NCI-H524 (cell line): Measurements from ENCODE around the gene SNX18.

Experiments used
- DNase-seq, 2 experiments: peaks; one replicate each; lab custom pipeline; 2025; lab: John Stamatoyannopoulos, UW

Gene SNX18

DNA sequence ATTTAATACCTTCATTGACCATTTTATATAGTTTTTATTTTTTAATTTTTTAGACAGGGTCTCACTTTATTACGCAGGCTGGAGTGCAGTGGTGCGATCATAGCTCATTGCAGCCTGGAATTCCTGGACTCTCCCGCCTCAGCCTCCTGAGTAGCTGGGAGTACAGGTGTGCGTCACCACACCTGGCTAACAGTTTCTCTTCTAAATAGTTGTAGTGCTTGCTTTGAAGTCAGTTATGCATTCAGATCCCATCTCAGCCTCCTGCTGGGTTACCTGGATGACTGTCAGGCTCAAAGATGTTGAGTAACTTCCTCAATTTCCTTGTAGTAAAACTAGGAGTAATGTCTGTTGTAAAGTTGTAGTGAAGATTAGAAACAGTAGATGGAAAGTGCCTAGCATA is 21.4 kb downstream of the SNX18 start:
- DNase-seq: no peak

DNA sequence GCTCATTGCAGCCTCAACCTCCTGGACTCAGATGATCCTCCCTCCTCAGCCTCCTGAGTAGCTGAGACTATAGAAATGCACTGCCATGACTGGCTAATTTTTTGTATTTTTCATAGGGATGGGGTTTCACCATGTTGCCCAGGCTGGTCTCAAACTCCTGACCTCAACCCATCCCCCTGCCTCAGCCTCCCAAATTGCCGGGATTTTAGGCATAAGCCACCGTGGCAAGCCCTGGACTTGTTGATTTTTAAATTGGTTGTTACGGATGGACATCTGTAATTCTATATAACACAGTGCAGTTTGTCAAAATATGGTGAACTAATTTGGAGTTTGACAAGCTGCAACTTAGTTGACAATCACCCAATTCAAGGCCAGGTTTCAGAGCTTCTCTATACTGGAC is 22.7 kb downstream of the SNX18 start:
- no peak for DNase-seq

DNA sequence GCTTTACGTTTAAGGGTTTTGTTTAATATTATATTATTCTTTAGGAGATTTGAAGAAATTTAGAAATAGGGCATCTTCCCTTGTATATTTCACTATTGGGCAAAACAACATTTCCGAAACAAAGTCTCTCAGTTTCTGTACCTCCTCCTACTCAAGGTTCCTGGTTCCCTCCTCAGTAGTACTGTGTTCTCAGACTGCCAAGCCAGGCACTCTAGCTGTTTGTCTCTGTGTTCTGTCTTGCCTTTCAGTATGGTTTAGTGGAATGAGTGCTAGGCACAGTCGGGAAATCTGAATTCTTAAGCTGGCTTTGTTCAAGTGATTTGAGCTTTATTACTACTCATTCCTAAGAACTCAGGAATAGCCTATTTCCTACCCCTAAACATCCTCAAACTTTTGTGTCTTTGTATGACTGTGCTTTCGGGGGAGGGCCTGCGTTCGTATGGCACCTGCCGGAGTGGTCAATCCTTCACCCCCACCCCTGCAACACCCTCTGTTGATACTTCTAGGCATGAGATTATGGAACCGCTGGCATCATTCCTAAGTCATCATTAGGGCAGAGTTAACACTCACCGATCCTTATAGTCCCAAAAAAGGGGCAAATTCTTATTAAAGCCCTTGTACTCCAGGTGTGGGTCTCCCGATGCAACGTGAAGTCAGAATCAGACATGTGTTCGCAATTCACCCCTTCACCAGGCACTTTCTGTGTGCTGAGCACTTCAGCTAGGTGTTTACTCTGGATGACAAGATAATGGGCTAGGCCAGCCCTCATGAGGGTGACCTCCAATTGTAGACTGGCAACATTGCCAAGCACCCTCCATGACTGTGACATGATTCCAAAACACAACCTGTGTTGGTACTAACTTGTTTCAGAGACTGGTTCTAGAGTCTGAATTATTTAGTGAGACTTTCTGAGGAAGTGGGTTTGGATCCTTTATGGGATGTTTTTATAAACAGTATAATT is 24.5 kb downstream of the SNX18 start:
- no peak for DNase-seq

DNA sequence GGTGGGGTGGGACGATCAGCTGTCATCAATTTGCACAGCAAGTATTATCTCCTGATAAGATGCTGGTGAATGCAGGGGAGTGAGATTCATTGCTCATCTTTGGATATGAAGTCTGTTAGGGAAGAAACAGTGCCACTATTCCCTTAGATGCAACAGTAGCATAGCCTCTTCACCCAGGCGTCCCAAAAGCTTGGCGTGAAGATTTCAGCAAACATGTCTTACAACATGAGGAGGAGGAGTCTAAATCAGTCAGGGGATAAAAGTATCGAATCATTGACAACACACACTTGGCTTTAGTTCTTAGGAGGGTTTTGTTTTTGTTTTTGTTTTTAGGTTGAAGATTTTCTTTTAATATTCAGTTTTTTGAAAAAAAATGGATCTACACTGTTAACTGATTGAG is 26.5 kb downstream of the SNX18 start:
- DNase-seq: no peak

DNA sequence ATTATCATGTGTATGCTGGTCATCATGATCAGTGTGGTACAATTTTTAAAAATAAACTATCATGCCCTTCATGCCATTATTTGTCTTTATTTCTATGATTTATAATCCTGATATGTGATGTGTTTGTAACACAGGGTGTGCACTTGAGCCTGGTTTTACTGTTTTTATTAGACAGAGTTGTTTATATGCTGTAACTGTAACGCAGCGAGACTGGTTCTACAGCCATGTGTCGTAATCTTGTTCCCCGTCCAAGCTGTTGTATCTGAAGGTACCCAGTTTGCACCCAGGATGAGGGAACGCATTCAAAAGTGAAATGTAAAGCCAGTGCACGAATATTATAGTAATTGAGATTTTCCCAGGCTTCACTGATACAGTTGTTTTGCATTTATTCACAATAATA is 28.2 kb downstream of the SNX18 start:
- DNase-seq: no peak

DNA sequence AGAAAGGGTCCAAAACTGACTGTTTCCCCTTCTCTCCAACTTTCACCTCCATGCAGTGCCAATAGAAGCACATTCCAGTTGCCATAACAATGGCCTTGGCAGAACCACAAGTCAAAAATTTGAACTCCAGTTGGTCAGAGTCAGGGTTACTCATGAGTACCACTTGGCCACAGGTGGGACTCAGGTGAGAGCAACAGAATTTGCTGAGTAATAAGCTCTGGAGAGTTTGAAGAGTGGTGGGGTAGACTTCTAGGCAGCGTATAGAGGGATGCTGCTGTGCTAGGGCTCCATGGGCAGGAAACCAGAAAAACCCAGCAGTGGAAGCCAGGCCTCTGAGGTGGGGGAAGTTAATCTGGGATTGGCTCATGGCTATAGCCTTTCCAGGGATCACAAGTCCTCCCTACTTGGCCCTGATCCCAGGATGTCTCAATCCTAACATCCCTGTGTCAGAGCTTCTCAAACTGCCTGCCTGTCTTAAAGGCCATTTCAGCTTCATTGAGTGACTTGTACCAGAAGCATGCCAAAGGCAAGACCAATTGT is 30.2 kb downstream of the SNX18 start:
- no peak for DNase-seq

DNA sequence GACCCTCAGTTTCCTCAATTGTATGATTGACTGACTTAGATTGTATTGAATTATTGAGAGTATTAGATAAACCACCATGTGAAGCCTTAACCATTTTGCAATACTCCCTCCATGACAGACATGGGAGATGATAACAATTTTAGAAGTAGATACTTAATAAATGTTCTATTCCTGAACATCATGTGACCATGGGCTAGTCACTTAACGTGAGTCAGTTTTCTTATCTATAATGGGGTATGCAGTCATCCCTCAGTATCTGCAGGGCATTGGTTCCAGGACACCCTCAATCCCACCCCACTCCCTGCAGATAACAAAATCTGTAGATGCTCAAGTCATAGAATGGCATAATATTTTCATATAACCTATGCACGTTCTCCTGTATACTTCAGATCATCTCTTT is 31.0 kb downstream of the SNX18 start:
- DNase-seq: no peak

DNA sequence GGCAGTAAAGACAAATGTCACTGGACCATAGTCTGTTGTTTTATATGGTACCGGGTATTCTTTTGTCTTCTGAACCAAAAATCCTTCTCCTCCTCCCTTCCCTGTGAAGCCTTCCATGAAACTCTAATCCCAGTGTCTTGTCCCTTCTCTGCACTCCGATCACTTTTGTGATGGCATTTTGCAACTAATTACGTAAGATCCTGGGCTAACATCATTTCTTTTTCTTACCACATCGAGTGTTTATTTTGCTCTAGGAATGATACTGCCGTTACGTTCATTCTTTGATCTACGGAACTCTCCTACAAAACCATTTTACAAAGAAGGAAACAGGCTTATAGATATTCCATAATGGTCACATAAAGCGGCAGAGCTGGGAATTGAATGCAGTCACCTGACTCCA is 33.7 kb downstream of the SNX18 start:
- no peak for DNase-seq

DNA sequence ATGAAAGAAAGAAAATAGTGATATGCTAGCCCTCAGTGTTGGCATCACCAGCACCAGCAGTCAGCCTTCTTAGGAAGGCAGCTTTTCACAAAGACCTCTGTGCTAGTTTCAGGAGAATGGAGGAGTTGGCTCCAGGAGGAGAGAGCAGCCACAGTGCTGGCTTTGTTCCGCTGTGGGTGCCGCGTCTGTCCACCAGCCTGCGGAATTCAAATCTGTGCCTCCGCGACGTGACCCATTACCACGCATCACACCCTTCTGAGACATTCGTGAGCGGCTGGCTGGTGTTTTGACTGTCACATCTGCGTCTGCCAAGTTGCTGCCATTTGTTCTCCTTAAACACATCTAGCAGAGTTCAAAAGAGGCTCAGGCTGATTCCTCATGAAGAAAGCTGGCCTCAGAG is 34.4 kb downstream of the SNX18 start:
- no peak for DNase-seq

DNA sequence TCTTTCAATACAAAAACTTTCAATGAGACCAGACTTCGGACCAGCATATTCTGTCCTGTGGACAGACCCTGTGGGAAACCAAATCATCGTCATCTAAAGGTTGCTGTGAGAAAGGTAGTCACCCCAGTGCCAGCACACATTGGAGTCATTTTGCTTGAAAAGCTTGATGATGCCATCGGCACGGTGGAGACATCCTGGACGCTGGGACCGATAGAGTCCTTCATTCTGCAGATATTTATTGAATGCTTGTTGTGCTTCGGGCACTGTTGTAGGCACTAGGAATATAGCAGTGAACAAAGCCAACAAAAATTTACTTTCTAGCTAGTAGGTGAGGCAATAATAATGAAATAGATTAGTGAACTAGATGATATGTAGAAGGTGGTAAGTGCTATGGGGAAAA is 34.9 kb downstream of the SNX18 start:
- DNase-seq: no peak

DNA sequence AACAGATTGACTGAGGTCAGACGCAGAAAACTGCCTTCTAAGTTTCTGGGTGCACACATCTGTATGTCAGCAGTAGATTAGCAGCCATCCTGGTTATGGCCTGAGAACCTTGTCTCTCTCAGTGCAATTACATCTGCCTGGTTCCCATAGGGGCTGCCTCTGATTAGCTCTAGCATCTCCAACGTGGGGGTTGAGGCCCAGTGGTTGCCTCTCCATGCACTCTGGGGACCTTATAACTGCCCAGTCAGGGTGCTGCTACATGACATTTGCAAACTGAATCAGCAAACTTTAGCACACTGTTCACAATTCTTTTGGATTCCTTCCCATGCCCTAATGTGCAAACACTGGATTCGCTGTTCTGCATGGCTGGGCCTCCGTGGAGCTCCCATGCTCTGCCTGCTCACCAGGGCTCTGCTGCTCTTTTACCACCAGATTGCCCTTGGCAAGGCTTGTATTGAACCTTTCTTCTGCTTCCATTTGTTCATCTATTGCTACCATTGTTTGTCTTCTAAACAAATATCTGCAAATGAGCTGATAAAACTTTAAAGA is 36.2 kb downstream of the SNX18 start:
- no peak for DNase-seq

DNA sequence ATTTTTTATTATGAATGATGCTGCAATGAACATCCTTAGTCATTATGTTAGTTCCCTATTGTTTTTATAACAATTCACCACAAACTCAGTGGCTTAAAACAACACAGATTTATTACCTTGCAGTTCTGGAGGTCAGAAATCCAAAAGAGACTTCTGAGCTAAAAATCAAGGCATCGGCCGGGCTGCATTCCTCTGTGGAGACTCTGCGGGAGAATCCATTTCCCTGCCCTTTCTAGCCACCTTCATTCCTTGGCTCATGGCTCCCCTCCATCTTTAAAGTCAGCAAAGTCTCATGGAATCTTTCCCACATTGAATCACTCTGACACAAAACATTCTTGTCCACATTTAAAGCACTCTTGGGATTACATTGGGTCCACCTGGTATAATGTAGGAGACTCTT is 38.6 kb downstream of the SNX18 start:
- DNase-seq: no peak

DNA sequence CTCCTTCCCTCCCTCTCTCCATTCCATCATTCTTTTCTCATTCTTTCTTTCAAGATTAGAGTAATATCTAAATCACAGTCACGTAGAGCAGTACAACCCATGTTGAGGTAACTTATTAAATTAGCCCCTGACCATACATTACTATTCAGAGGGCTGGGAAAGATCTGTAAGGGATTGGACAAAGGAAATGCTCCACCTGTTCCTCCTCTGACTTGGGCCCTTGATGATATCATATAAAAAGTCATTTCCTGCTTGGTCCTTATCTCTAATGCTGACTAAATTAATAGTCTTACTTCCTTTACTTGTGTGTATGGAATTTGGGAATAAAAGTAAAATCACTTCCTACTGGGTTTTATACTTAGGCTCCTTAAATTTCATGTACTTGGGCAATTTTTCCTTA is 40.8 kb downstream of the SNX18 start:
- DNase-seq: no peak

DNA sequence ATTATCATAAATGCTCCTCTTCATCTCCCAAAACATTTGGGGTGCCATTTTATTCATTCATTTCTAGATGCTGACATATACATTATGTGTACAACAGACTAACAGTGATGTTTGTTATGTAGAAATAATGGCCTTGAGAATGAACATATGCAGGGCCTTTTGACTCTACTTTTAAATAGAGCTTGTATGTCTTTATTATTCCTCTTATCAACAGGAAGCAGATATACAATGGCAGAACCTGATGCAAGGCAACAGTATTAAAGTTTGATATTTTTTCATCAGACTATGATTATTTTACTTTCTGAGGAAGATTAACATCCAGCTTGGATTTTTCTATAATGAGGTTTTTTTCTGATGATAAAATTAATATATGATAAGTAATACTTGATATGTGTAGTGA is 44.1 kb downstream of the SNX18 start:
- no peak for DNase-seq

DNA sequence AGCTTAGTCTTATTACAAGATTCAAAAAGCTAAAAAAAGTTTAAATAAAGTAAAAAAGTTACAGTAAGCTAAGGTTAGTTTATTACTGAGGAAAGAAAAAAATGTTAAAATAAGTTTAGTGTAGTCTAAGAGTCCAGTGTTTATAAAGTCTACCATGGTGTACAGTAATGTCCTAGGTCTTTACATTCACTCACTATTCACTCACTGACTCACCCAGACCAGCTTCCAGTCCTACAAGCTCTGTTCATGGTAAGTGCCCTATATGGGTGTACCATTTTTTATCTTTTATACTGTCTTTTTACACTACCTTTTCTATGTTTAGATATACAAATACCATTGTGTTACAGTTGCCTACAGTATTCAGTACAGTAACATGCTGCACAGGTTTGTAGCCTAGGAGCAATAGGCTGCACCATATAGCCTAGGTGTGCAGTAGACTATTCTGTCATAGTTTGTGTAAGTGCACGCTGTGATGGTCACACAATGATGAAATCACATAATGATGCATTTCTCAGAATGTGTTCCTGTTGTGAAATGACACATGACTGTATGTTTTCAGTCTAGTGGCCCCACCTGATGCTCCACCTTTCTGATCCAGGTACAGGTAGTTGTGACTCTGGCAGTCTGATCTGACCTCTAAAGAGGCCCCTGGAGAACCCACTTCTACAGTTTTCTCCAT is 45.7 kb downstream of the SNX18 start:
- DNase-seq: no peak

DNA sequence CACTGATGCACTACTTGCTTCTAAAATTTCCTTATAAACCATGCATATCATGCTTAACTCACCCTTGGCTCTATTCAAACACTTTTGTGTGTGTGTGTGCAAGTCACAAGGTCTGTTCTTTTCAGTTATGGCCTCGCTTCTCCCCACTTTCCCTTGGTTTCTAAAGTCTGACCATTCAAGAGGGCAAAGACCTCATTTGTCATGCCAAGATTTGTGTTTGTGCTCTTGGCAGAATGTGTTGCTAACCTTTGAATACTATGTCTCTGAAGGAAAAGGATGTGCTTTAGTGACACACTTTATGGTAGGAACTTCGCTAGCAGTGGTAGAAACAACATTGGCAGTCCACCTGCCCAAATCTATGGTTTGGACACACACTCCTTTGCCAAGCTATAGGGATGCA is 50.4 kb downstream of the SNX18 start:
- no peak for DNase-seq

DNA sequence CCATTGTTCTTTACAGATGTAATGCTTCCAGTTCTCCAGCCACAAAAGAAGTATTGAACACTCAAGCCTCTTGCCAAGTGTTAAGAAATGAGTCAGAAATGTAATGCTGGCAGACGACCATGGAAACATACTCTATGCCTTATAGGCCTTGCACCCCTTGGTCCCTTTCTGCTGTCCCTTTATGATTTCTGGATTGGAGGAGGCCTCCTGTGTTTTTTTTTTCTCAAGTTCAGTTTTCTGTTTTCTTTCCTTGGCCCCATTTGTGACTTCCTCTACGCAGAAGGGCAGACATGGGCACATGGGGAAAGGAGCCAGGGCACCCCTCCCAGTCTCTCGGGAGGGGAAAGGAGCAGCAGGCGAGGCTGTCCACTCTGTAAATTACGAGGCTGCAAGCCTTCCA is 53.4 kb downstream of the SNX18 start:
- no peak for DNase-seq

DNA sequence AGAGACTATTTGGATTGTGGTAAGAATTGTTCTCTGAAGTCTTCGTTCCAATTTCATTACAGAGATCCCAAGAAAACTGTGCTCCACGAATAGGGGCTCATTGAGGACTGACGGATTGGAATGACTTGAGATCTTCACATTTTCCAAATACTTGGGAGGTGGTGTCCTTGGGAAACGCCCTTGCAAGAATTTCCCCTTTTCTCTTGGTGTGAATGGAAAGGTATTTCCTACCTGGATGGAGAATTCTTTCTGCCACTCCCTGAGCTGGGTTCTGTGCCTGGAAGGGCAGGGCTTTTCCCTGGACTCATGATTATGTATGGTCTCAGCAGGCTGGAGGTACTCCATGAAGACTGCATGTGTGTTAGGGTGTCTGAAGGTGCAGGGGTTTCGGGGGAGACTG is 53.9 kb downstream of the SNX18 start:
- no peak for DNase-seq

DNA sequence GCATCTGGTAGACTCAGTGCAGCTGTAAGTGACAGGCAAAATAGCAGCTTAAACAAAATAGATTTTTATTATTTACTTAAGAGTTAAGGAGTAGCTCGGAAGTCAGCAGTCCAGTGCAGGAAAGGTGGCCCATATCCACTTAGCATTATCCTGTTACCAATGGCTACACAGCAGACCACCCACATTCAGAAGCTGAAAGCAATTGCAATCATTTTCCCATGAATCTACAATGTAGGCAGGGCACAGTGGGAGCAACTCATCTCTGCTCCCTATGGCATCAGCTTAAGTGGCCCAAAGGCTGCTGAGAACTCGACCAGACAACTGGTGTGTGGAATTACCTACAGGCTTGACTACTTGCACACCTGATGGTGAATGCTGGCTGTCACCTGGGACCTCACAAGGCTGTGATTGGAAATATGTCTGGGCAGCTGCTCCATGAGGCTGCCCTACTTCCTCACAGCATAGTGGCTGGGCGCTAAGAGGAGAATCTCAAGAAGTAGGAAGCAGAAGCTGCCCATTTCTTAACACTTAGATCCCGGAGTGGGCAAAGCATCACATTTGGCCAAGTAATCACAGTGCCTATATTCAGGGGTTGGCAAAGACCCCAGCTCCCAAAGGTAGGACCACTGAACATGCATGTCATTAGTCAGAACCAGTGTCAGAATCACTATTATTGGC is 56.4 kb downstream of the SNX18 start:
- no peak for DNase-seq

DNA sequence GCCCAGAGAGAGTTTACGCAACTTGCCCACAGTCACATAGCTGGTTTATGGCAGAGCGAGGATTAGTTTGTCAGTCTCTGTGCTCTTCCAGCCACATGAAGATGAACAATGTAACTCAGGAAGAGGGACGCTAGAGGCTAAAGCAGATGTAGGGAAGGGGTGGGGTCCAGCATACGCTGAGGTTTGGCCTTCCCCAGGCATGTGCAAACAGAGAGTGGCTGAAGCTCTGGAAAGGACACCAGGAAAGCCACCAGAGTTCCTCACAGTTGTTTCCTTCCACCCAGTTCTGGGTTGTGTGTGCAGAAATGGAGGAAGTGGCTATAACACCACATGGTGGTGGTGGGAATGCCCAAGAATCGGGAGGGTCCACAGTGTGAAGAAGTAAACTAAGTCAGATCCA is 60.0 kb downstream of the SNX18 start:
- no peak for DNase-seq

DNA sequence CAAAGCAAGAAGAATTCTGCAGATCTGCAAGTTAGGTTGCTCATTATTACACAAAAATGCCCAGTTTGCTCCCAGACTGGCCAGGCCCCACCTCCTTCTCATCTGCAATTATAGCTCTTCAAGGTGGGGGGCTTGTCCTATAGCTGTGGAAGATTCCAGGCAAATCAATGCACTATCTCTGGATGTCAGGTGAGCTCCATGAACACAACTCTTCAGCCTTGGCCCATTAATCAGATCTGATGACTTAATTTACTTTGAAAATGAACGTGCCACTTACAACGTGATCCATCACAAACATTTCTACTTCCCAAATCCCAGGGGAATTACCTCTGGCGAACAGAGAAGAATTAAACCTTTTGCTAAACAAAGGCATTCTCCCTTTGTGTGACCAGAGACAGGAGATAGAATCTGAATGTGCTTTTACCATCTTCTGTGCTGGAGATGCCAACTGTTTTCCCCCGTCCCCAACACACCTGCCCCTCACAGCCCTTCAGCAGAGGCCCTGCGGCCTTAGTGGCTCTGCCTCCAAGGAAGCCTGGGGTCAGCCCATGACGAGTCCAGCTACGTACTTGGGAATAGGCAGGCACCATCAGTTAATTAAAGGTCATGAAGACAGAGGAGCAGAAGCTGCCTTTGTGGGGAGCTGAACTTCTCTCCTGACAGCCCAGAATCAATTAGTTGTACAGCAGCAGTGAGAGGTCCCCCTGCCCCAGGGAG is 60.5 kb downstream of the SNX18 start:
- DNase-seq: no peak
